Esophagus muscularis mucosa (tissue), 4 donors: ENCODE measurements around the gene TAF10. TPM values are rescaled to one million over a fixed set of nuclear protein-coding genes. Genes with fewer than 3 reads are reported as not detected.

Experiments used
- DNase-seq: peaks from one replicate; pipeline ENCODE4 v3.0.0-alpha.2; 2017; ENCODE audit errors: extremely low spot score
- H3K27ac ChIP-seq, 4 donors: fragments of 200-600 bp; sonication (generic); replicated peaks in 1 of 4; 1 replicate in 3 of 4; 2 replicates in 1 of 4; pipeline ENCODE4 v1.5.1; 2016 to 2019; ENCODE audit warnings: mild to moderate bottlenecking in 1 of 4
- H3K27me3 ChIP-seq, 4 donors: fragments of 200-600 bp; sonication (generic); one replicate each; pipeline versions ENCODE4 v1.5.1 to v1.6.0; 2016 to 2019
- H3K36me3 ChIP-seq, 4 donors: fragments of 200-600 bp; sonication (generic); one replicate each; pipeline ENCODE4 v1.5.1; 2016 to 2019
- H3K4me1 ChIP-seq, 4 donors: fragments of 200-600 bp; sonication (generic); one replicate each; pipeline ENCODE4 v1.5.1; 2016 to 2019
- H3K4me3 ChIP-seq, 4 donors: fragments of 200-600 bp; sonication (generic); 1 replicate in 2 of 4; 2 replicates in 2 of 4; pipeline ENCODE4 v1.5.1; 2016 to 2019; ENCODE audit warnings: mild to moderate bottlenecking in 4 of 4, moderate library complexity in 1 of 4
- H3K9me3 ChIP-seq, 4 donors: fragments of 200-600 bp; sonication (generic); 1 replicate in 3 of 4; 2 replicates in 1 of 4; pipeline ENCODE4 v1.5.1; 2016 to 2019
- EP300 ChIP-seq: sonication (generic); formaldehyde crosslinking; IDR thresholded peaks from one replicate; pipeline ENCODE4 v1.6.1; 2017; ENCODE audit warnings: antibody characterized with exemption
- POLR2A ChIP-seq: fragments of 450-650 bp; IDR thresholded peaks from one replicate; pipeline ENCODE4 v1.6.1; 2017; ENCODE audit warnings: antibody characterized with exemption, moderate library complexity, mild to moderate bottlenecking, low read depth
- POLR2AphosphoS5 ChIP-seq, 2 donors: sonication (generic); formaldehyde crosslinking; IDR thresholded peaks; one replicate each; pipeline ENCODE4 v1.6.1; 2017; ENCODE audit warnings: antibody characterized with exemption in 2 of 2
- WGBS: methylation state at CpG from one replicate; pipeline ENCODE4 v1.1.5; 2018; 5-methylcytosine and 5-hydroxymethylcytosine counted together
- intact Hi-C: fragments of 100-400 bp; cut with DNase I; formaldehyde crosslinking; loops from one replicate; pipeline ENCODE4 v1.15.1; 2023
- total RNA-seq, 4 donors: library from RNA; depleted of rRNA; stranded (reverse); fragments of >200 nt; gene quantifications; one replicate each; pipeline versions ENCODE4 v1.1.0 to v1.2.1, GENCODE V29; 2016
- TF ChIP-seq, protein P1 (sequence below), 3 experiments: fragments of 200-600 bp in 2 of 3; fragments of 450-650 bp in 1 of 3; sonication (generic) in 2 of 3; IDR thresholded peaks; one replicate each; pipeline ENCODE4 v1.5.1; 2017 to 2019; ENCODE audit warnings: antibody characterized with exemption in 3 of 3, mild to moderate bottlenecking in 2 of 3, moderate library complexity in 1 of 3

The TAF10 gene
- total RNA-seq, 4 donors from 2014 or later, result 24.2 to 51.1 (median 43.4) TPM

DNA sequence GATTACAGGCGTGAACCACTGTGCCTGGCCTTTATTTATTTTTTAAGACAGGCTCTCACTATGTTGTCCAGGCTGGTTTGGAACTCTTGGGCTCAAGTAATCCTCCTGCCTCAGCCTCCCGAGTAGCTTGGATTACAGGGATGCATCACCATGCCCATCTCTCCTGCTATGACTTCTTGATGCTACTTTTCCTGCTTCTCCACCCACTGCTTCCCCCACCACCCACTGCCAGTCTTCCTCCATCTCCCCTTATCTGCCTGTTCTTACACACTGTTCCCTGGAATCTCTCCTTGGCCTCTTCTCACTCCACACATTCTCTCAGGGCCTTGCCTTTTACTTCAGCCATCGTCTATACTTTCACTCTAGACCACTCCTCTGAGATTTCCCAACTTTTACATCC, 24.5 kb upstream of the TAF10 start:
- no peak for DNase-seq
- Histone ChIP-seq H3K27me3 (no peaks in the 10 kb centered on the region), H3K4me1 (peaks cover 48 to 69% (median 60%) of the 10 kb centered on the region in 4 donors), H3K4me3 (no peak overlapping the region), H3K9me3 (no peaks in the 10 kb centered on the region), H3K27ac (peak overlapping the region in 3 of 4 donors; percentile 60 to 78 (median 63)), H3K36me3 (peaks cover 3 to 44% (median 36%) of the 10 kb centered on the region in 4 donors)
- WGBS, result 92% methylated on average over 3 of the region's 3 CpGs
- intact Hi-C loops, result no loop called here
- TF ChIP-seq EP300 (no peak), POLR2AphosphoS5 (IDR thresholded peaks at IDR 0.05) (no peak), POLR2A (no peak)
- TF ChIP-seq, protein P1, sequence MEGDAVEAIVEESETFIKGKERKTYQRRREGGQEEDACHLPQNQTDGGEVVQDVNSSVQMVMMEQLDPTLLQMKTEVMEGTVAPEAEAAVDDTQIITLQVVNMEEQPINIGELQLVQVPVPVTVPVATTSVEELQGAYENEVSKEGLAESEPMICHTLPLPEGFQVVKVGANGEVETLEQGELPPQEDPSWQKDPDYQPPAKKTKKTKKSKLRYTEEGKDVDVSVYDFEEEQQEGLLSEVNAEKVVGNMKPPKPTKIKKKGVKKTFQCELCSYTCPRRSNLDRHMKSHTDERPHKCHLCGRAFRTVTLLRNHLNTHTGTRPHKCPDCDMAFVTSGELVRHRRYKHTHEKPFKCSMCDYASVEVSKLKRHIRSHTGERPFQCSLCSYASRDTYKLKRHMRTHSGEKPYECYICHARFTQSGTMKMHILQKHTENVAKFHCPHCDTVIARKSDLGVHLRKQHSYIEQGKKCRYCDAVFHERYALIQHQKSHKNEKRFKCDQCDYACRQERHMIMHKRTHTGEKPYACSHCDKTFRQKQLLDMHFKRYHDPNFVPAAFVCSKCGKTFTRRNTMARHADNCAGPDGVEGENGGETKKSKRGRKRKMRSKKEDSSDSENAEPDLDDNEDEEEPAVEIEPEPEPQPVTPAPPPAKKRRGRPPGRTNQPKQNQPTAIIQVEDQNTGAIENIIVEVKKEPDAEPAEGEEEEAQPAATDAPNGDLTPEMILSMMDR (IDR thresholded peaks at IDR 0.05), result no peak

DNA sequence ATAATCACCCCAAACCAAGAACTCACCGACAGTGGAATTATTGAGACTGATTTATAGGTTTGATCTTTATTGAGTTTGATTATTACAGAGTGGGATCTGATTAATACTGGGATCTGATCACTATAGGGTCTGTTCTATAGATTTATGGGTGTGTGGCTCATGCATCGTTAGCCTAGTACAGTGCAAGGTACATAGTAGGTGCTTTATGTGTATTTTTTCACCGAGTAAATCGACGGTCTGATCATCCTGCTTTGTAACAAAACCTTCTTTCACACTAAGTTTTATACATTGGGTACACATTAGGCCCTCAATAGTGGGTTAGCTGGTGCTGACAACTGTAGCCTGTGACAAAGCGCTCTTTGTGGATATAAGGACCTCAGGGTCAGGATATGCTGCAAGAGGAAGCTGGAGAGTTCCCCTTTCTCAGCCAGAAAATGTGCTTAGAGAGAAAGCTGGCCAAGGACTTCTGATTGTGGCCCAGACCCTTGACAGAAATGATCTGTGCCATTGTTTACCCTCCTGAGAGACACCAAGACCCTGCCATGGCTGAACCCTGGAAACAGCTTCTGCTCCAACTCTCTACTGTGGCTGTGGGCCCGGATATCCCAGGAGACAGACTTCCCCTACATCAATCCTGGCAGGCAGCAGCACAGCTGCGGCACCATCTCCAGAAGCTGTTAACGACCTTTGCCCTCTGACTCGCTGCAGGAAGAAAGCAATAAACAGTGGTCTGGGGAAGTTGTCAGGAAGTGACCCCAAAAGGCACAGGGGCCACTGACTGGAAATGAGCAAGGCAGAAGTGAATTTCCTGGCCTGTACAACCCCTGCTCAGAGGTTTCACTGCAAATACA, 23.3 kb upstream of the TAF10 start:
- no peak for TF ChIP-seq POLR2A
- TF ChIP-seq POLR2AphosphoS5 (IDR thresholded peaks at IDR 0.05), result peak; percentile 13 to 51
- TF ChIP-seq EP300, result peak; percentile 52
- DNase-seq, result no peak
- Histone ChIP-seq H3K9me3 (no peaks in the 10 kb centered on the region), H3K36me3 (peaks cover 9 to 44% (median 37%) of the 10 kb centered on the region in 4 donors), H3K4me1 (peaks cover 48 to 69% (median 59%) of the 10 kb centered on the region in 4 donors), H3K27ac (peak overlapping the region; percentile 60 to 78 (median 62)), H3K27me3 (no peaks in the 10 kb centered on the region), H3K4me3 (no peak overlapping the region)
- intact Hi-C loops, result no loop called here
- 39% methylated on average over 10 of the region's 10 CpGs for WGBS

DNA sequence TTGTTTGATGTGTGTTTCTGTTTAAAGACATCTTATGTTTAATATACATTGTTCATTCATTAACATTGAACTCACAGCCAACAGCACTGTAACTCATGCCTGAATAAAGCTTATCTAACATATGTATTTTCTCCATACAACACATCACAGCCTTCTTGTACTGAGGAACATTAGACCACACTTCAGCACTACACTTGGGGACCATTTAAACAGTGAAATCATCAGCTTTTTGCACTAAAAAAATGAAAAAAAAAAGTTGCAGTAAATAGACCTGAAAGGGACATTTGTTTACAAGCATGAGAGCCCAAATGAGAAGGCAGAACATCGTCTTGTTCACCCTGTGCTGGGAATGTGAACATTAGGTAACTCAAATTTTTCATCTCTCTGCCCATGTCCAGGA, 22.5 kb upstream of the TAF10 start:
- peaks cover 48 to 64% (median 58%) of the 10 kb centered on the region in 4 donors for H3K4me1 ChIP-seq
- H3K27me3 ChIP-seq, result no peaks in the 10 kb centered on the region
- H3K4me3 ChIP-seq, result no peak overlapping the region
- intact Hi-C loops, result no loop called here
- DNase-seq, result no peak
- WGBS, result 78% methylated on average over 1 of the region's 1 CpG
- peaks cover 17 to 44% (median 38%) of the 10 kb centered on the region in 4 donors for H3K36me3 ChIP-seq
- peak overlapping the region in 3 of 4 donors; percentile 60 to 78 (median 60) for H3K27ac ChIP-seq
- TF ChIP-seq EP300, result no peak
- TF ChIP-seq, protein P1 (IDR thresholded peaks at IDR 0.05), result no peak
- TF ChIP-seq POLR2AphosphoS5 (IDR thresholded peaks at IDR 0.05), result no peak
- TF ChIP-seq POLR2A, result no peak
- no peaks in the 10 kb centered on the region for H3K9me3 ChIP-seq

DNA sequence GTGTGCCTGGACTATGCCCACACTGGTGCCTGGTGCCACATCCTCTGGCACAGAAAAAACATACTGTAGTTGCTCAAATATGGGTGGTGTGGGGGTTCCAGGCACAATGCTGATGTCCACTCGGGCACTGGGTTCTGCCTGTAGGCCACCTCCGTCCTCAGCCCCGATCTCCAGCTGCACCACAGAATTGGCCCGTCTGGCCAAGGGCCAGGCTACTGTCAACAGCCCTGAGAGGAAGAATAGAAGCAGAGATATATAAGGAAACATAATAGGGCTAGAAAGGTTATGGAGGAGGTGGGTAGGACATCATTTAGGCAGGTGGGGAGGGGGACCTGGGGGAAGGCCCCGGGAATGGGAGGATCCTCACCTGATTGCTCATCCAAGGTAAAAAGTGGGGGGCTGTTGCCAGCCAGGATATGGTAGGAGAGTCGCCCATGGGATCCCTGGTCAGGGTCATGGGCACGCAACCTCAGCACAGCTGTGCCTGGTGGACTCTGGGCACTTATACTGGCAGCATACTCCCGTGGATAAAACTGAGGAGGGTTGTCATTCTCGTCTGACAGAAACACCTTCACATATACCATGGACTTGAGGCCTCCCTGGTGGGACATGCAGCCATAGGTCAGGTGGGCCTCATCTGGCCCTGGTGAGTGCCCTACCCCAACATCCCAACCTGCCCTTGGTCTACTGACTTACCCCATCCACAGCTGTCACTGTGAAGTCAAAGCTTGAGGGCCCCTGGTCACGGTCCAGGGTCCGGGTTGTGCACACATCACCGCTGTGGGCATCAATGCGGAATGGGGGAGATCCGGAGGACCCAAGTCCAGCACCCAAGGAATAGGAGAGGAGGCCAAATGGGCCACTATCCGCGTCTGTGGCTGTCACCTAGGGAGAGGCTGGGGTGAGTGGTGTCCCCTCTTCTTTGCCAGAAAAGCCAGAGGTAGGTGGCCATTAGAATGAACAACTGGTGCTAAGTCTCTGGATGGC, 21.7 kb upstream of the TAF10 start:
- peaks cover 20 to 50% (median 45%) of the 10 kb centered on the region in 4 donors for H3K36me3 ChIP-seq
- no peaks in the 10 kb centered on the region for H3K9me3 ChIP-seq
- peaks cover 43 to 56% (median 50%) of the 10 kb centered on the region in 4 donors for H3K4me1 ChIP-seq
- TF ChIP-seq POLR2AphosphoS5 (IDR thresholded peaks at IDR 0.05) (no peak), EP300 (no peak), POLR2A (no peak)
- TF ChIP-seq, protein P1 (IDR thresholded peaks at IDR 0.05), result no peak
- no peak overlapping the region for H3K4me3 ChIP-seq
- no peak for DNase-seq
- intact Hi-C loops, result no loop called here
- 80% methylated on average over 16 of the region's 16 CpGs for WGBS
- peak overlapping the region in 1 of 4 donors; percentile 78 for H3K27ac ChIP-seq
- H3K27me3 ChIP-seq, result no peaks in the 10 kb centered on the region
